Mucosa of rectum (tissue), 2 donors: Measurements from ENCODE around the gene F8.

Experiments
- H3K27ac ChIP-seq, 2 donors: one replicate each; pipeline ENCODE4 v1.7.0; 2013; ENCODE audit warnings: inconsistent platforms in 2 of 2, low read depth in 2 of 2, low read length in 2 of 2
- H3K27me3 ChIP-seq, 2 donors: one replicate each; pipeline ENCODE4 v1.7.0; 2013; ENCODE audit warnings: low read length in 2 of 2; ENCODE audit not compliant: control insufficient read depth in 2 of 2, insufficient read depth in 2 of 2
- H3K36me3 ChIP-seq, 2 donors: one replicate each; pipeline ENCODE4 v1.7.0; 2013; ENCODE audit warnings: low read length in 2 of 2; ENCODE audit not compliant: control insufficient read depth in 2 of 2, insufficient read depth in 2 of 2
- H3K4me1 ChIP-seq, 2 donors: one replicate each; pipeline ENCODE4 v1.7.0; 2013; ENCODE audit warnings: low read length in 2 of 2, mild to moderate bottlenecking in 1 of 2; ENCODE audit not compliant: control insufficient read depth in 2 of 2, insufficient read depth in 2 of 2
- H3K4me3 ChIP-seq, 2 donors: one replicate each; pipeline ENCODE4 v1.7.0; 2013; ENCODE audit warnings: low read length in 2 of 2
- H3K9ac ChIP-seq, 2 donors: one replicate each; pipeline ENCODE4 v1.7.0; 2013; ENCODE audit warnings: low read length in 2 of 2, low read depth in 1 of 2, mild to moderate bottlenecking in 1 of 2
- H3K9me3 ChIP-seq, 2 donors: one replicate each; pipeline ENCODE4 v1.7.0; 2013; ENCODE audit warnings: low read length in 2 of 2; ENCODE audit not compliant: control insufficient read depth in 2 of 2
- donor health status: healthy.
- donor health status: Normal muscosa, but diverticular disease.

F8 gene

DNA sequence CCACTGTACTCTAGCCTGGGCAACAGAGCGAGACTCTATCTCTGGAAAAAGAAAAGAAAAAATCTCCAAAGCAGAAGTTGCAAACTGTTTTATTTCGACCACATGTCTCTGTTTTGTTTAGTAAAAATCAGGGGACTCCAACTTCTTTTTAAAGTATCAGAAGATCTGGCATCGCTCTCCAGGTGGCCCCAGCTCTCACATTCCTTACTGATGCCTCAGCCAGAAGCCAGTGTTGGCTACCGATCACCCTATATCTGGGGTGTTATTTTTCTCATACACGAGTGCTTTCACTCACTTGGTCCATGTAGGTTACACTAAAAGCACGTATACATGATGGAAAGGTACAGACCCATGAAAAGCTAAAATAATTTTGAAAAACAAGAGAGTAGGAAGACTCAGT is 225.5 kb downstream of the F8 start:
- Histone ChIP-seq H3K9ac (no peak overlapping the region), H3K9me3 (no peaks in the 10 kb centered on the region), H3K4me3 (no peak overlapping the region), H3K27ac (no peak overlapping the region), H3K27me3 (peaks cover 0 to under 1% of the 10 kb centered on the region in 2 donors), H3K4me1 (peaks cover 10 to 18% of the 10 kb centered on the region in 2 donors), H3K36me3 (no peaks in the 10 kb centered on the region)

DNA sequence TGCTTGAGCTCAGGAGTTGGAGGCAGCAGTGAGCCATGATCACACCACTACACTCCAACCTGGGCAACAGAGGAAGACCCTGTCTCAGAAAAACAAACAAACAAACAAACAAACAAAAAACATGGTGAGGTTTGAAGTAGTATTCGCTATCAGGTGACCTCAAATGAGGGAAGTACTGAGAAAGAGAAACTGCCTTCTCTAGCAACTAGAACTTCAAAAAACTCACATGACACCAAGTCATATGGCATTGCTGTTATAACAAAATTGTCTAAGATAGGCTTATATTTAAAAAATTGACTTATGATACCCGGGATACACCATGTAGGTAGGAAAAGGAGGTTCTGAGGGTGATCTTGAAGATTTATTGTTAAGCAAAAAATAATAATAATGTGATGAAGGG is 227.5 kb downstream of the F8 start:
- H3K27me3 ChIP-seq = no peaks in the 10 kb centered on the region
- H3K27ac ChIP-seq = no peak overlapping the region
- peaks cover 6 to 7% of the 10 kb centered on the region in 2 donors for H3K4me1 ChIP-seq
- H3K36me3 ChIP-seq = no peaks in the 10 kb centered on the region
- H3K9me3 ChIP-seq = no peaks in the 10 kb centered on the region
- no peak overlapping the region for H3K4me3 ChIP-seq
- H3K9ac ChIP-seq = no peak overlapping the region

DNA sequence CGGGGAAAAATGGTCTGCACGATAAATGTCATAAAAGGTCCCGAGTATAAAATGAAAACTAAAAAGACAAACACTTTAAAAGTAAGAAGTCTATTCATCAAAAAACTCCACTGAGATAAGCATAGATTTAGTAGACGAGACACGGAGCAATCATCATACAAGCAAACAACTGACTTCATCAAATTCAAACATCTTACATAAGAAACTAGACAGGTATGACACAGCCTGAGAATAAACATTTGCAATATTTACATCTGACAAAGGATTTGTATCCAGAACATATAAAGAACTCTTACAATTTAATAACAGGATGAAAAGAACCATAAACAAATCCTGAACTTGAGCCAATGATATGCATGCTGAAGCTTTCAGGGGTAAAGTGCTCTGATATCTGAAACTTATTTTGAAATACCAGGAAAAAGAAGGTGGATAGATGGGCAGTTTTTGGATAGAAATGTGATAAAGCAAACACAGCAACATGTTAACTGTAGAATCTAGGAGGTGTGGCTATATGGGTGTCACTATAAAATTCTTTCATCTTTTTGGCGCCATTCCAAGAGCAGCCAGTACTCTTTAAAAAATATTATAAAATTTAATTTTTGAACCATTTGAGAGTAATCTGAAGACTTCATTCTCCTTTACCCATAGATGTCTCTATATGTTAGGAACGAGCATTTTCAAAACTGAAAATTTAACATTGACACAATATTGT is 229.3 kb downstream of the F8 start:
- H3K9me3 ChIP-seq = no peaks in the 10 kb centered on the region
- no peaks in the 10 kb centered on the region for H3K4me1 ChIP-seq
- no peak overlapping the region for H3K27ac ChIP-seq
- H3K9ac ChIP-seq = no peak overlapping the region
- H3K27me3 ChIP-seq = no peaks in the 10 kb centered on the region
- H3K36me3 ChIP-seq = no peaks in the 10 kb centered on the region
- no peak overlapping the region for H3K4me3 ChIP-seq

DNA sequence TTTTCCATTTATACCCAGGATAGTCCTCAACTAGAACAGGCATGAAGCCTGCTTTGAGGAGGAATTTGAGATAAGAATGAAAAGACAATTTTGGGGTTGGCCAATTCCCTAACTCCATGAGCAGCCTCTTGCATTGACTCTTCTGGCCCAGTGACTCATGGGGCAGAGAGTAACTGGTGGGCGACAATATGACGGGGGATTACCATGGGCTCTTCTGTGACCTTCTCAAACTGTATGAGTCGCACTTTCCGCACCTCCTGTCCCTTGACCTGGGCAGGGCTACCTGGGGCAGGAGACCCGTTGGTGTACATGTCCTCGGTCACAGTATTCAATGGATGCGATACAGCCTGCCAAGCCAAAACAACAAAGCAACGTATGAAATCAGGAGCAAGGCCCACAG is 230.6 kb downstream of the F8 start:
- no peaks in the 10 kb centered on the region for H3K27me3 ChIP-seq
- no peak overlapping the region for H3K4me3 ChIP-seq
- H3K9ac ChIP-seq = no peak overlapping the region
- no peak overlapping the region for H3K27ac ChIP-seq
- no peaks in the 10 kb centered on the region for H3K4me1 ChIP-seq
- no peaks in the 10 kb centered on the region for H3K36me3 ChIP-seq
- H3K9me3 ChIP-seq = no peaks in the 10 kb centered on the region

DNA sequence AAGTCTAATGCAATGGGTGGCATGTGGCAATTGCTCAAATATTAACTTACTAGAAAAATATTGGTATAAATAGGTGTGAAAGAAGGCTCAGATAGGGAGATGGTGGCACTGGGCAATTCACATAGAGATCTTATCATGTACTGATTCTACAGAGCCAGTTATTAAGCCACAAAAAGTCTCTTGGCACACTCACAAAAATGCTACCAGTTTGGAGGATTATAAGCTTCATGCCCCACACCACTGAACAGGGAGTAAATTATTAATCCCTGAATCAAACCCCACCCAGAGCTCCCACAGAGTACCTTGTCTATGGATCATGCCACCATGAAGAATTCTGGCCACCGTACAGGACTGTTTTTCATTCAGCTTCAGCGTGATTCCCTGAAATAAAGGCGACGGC is 231.1 kb downstream of the F8 start:
- Histone ChIP-seq H3K27me3 (no peaks in the 10 kb centered on the region), H3K9ac (no peak overlapping the region), H3K4me3 (no peak overlapping the region), H3K9me3 (no peaks in the 10 kb centered on the region), H3K4me1 (no peaks in the 10 kb centered on the region), H3K27ac (no peak overlapping the region), H3K36me3 (no peaks in the 10 kb centered on the region)
